Measurements from ENCODE around the gene TAPBP. TPM values are rescaled to one million over a fixed set of nuclear protein-coding genes. Genes with fewer than 3 reads are reported as not detected.

The TAPBP gene
- total and polyA plus RNA-seq, 2 of the 8 experiments (the other 6 are each of a cell fraction or from before 2014, with no cell fraction given): 24.5 to 35.4 TPM

DNA sequence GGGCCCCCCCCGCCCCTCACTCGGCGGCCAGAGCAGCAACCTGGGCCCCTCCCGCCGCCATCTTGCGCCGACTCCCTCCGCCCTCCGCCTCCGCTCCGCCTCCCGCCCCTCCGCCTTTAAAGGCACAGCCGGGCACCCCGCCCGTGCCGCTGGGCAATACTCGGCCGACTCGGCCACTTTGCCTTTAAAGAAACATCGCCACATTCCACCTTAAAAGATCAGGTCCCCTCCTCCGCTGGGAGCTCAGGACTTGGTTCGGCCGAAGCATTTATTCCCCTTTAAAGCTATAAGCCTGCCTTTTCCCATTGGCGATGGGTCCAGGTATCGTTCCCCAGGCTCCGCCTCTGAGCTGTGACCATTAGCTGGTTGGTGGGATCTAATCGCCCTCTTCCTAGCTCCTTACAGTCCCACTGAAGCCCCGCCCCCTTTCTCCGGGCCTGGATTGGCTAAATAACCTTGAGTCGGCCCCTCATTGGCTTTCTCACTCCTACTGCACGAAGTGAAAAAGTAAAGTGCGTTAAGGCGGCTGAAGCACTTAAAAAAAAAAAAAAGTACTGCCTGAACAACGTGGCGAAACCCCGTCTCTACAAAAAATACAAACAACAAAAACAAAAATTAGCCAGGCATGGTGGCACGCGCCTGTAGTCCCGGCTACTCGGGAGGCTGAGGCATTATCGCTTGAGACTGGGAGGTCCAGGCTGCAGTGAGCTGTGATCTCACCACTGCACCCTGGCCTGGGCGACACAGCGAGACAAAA is 4.0 kb upstream of the TAPBP start, which contains the start of gene ZBTB22 (continued):
- TF ChIP-seq SIN3A (conservative IDR thresholded peaks at IDR 0.05 in 1 of 2, IDR thresholded peaks at IDR 0.05 in 1 of 2; ENCODE audit: low read depth in 1 of 2, low read length in 2 of 2) (no peak), SP1 (IDR thresholded peaks at IDR 0.05; ENCODE audit: low read depth, low read length) (peak; percentile 37; the same call in 1 of the 2 replicates), POLR2AphosphoS5 (IDR thresholded peaks at IDR 0.05; ENCODE audit: low read depth, low read length) (peak; percentile 53; the same call in 1 of the 2 replicates), TAF1 (IDR thresholded peaks at IDR 0.05; ENCODE audit: low read depth, low read length) (peak; percentile 62; the same call in 1 of the 2 replicates), YY1 (IDR thresholded peaks at IDR 0.05; ENCODE audit: low read depth, low read length) (peak; percentile 88), RAD21 (IDR thresholded peaks at IDR 0.05 in 1 of 2, conservative IDR thresholded peaks at IDR 0.05 in 1 of 2; ENCODE audit: low read depth in 2 of 2, low read length in 2 of 2) (no peak), EZH2 (IDR thresholded peaks at IDR 0.05; ENCODE audit: low read depth, low read length, severe bottlenecking) (no peak), KDM4A (IDR thresholded peaks at IDR 0.05; ENCODE audit: low read depth, low read length, severe bottlenecking) (no peak), CHD1 (IDR thresholded peaks at IDR 0.05; ENCODE audit: low read depth, low read length) (no peak), FOSL1 (IDR thresholded peaks at IDR 0.05; ENCODE audit: insufficient read depth, low read depth, low read length) (no peak), SP4 (IDR thresholded peaks at IDR 0.05; ENCODE audit: low read length) (peak; percentile 59; the same call in 1 of the 2 replicates), POLR2A (IDR thresholded peaks at IDR 0.05; ENCODE audit: control extremely low read depth in 1 of 2, low read depth in 2 of 2, low read length in 2 of 2) (peak in 1 of 2 experiments; percentile 70; a peak in 2 of 3 replicates), JUN (IDR thresholded peaks at IDR 0.05; ENCODE audit: low read depth, low read length) (no peak), HDAC6 (IDR thresholded peaks at IDR 0.05; ENCODE audit: low read depth, low read length) (no peak), CBX8 (IDR thresholded peaks at IDR 0.05; ENCODE audit: borderline replicate concordance, low read depth, low read length) (no peak)
- TF ChIP-seq, protein P1, sequence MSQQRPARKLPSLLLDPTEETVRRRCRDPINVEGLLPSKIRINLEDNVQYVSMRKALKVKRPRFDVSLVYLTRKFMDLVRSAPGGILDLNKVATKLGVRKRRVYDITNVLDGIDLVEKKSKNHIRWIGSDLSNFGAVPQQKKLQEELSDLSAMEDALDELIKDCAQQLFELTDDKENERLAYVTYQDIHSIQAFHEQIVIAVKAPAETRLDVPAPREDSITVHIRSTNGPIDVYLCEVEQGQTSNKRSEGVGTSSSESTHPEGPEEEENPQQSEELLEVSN (IDR thresholded peaks at IDR 0.05): no peak

Measured in H1 (cell line).